ENCODE results near the gene KHDC1L. TPM values are rescaled to one million over a fixed set of nuclear protein-coding genes. Genes with fewer than 3 reads are reported as not detected.

The KHDC1L gene
- total and polyA plus RNA-seq, 2 donors from 2014 or later: not detected

DNA sequence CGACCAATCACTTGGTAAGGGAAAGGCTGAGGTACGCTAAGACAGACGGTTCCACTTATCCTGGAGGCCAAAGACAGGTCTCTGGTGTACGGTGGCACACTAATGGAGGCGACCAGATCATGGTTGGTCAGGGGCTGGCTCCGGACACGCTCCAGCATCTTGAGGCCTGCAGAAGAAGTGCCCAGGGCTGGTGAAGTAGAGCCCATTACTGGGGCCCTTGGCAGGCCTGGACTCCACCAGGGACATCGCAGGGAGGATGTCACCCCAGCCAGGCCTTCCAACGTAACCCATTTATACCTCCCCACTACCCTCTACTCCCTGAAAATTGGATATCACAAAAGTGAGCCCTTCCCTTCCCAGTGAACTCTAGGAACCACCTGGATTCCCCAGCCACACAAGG lies 16.2 kb downstream of the KHDC1L start:
- FAIRE-seq: no peak
- H3K27me3 ChIP-seq (ENCODE audit: control insufficient read depth, insufficient read depth, low read length): no peaks in the 10 kb centered on the region
- TF ChIP-seq, protein P1, sequence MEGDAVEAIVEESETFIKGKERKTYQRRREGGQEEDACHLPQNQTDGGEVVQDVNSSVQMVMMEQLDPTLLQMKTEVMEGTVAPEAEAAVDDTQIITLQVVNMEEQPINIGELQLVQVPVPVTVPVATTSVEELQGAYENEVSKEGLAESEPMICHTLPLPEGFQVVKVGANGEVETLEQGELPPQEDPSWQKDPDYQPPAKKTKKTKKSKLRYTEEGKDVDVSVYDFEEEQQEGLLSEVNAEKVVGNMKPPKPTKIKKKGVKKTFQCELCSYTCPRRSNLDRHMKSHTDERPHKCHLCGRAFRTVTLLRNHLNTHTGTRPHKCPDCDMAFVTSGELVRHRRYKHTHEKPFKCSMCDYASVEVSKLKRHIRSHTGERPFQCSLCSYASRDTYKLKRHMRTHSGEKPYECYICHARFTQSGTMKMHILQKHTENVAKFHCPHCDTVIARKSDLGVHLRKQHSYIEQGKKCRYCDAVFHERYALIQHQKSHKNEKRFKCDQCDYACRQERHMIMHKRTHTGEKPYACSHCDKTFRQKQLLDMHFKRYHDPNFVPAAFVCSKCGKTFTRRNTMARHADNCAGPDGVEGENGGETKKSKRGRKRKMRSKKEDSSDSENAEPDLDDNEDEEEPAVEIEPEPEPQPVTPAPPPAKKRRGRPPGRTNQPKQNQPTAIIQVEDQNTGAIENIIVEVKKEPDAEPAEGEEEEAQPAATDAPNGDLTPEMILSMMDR (IDR thresholded peaks at IDR 0.05; ENCODE audit: borderline replicate concordance, extremely low read depth, insufficient read depth): no peak

DNA sequence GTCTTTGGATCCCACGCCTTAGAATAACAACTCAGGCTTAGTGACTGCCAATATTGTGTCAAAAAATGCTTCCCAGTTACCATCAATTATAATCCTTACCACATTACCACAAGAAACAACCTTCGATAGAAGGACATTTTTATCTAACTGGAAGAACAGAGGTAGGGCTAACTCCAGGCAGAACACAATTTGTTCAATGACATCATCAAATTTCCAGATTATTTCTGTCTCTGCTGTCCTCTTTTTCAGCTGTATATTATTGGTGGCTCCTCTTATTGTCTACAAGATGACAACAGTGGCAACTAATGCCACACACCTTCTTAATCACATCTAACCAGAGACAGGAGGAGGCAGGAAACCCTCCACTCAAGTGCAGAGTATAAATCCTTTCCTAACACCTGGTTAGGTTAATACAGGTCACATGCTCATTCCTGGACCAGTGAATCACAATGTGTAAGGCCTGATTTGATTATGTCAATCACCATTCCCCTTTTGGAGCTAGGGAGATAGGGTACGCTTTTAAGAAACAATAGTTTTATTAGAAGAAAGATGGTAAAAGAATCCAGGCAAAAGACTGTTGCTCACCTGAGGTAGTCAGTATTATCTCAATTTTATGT lies 18.0 kb downstream of the KHDC1L start:
- DNase-seq (no peak), FAIRE-seq (no peak)
- no peak overlapping the region for H3K4me3 ChIP-seq (ENCODE audit: low read length in 3 of 3)
- intact Hi-C loops (cut with DNase I): no loop called here
- H3K4me1 ChIP-seq (ENCODE audit: control insufficient read depth in 2 of 3, insufficient read depth in 2 of 3, low read depth in 1 of 3, low read length in 3 of 3): no peaks in the 10 kb centered on the region
- no peak overlapping the region for H3K9ac ChIP-seq (ENCODE audit: low read length in 3 of 3)
- no peaks in the 10 kb centered on the region for H3K27me3 ChIP-seq (ENCODE audit: control insufficient read depth, insufficient read depth, low read length)
- H3K27ac ChIP-seq (ENCODE audit: low read depth in 2 of 2, low read length in 2 of 2): no peak overlapping the region
- no peaks in the 10 kb centered on the region for H3K9me3 ChIP-seq (ENCODE audit: control insufficient read depth in 2 of 3, insufficient read depth in 1 of 3, low read length in 3 of 3)
- no peaks in the 10 kb centered on the region for H3K36me3 ChIP-seq (ENCODE audit: control insufficient read depth in 2 of 3, insufficient read depth in 3 of 3, low read length in 3 of 3)
- TF ChIP-seq, protein P1 (IDR thresholded peaks at IDR 0.05; ENCODE audit: borderline replicate concordance, extremely low read depth, insufficient read depth): no peak

More for the DNA sequence above, 16.2 kb downstream of the KHDC1L start:
- H3K27ac ChIP-seq (ENCODE audit: low read depth in 2 of 2, low read length in 2 of 2): no peak overlapping the region
- no peaks in the 10 kb centered on the region for H3K4me1 ChIP-seq (ENCODE audit: control insufficient read depth in 2 of 3, insufficient read depth in 2 of 3, low read depth in 1 of 3, low read length in 3 of 3)
- H3K9me3 ChIP-seq (ENCODE audit: control insufficient read depth in 2 of 3, insufficient read depth in 1 of 3, low read length in 3 of 3): no peaks in the 10 kb centered on the region
- no peak overlapping the region for H3K4me3 ChIP-seq (ENCODE audit: low read length in 3 of 3)
- no peaks in the 10 kb centered on the region for H3K36me3 ChIP-seq (ENCODE audit: control insufficient read depth in 2 of 3, insufficient read depth in 3 of 3, low read length in 3 of 3)
- DNase-seq: no peak
- intact Hi-C loops (cut with DNase I): no loop called here
- H3K9ac ChIP-seq (ENCODE audit: low read length in 3 of 3): no peak overlapping the region

DNA sequence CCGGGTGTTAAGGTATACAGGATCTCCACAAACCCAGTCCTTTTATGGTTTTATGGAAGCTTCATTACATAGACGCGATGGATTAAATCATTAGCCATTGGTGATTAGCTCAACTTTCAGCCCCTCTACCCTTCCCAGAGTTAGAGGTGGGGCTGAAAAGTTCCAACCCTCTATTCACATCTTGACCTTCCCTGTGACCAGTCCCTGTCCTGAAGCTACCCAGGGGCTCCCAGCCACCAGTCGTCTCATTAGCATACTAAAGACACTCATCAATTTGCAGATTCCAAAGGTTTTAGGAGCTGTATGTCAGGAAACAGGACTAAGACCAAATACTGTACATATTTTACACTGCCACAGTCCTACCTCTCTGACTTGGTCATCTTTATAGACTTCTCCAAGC lies 21.0 kb downstream of the KHDC1L start:
- intact Hi-C loops (cut with DNase I): no loop called here
- DNase-seq (no peak), FAIRE-seq (no peak)
- Histone ChIP-seq H3K9me3 (ENCODE audit: control insufficient read depth in 2 of 3, insufficient read depth in 1 of 3, low read length in 3 of 3) (no peaks in the 10 kb centered on the region), H3K9ac (ENCODE audit: low read length in 3 of 3) (no peak overlapping the region), H3K36me3 (ENCODE audit: control insufficient read depth in 2 of 3, insufficient read depth in 3 of 3, low read length in 3 of 3) (no peaks in the 10 kb centered on the region), H3K27me3 (ENCODE audit: control insufficient read depth, insufficient read depth, low read length) (no peaks in the 10 kb centered on the region), H3K27ac (ENCODE audit: low read depth in 2 of 2, low read length in 2 of 2) (no peak overlapping the region), H3K4me1 (ENCODE audit: control insufficient read depth in 2 of 3, insufficient read depth in 2 of 3, low read depth in 1 of 3, low read length in 3 of 3) (no peaks in the 10 kb centered on the region), H3K4me3 (ENCODE audit: low read length in 3 of 3) (no peak overlapping the region)
- TF ChIP-seq, protein P1 (IDR thresholded peaks at IDR 0.05; ENCODE audit: borderline replicate concordance, extremely low read depth, insufficient read depth): no peak

DNA sequence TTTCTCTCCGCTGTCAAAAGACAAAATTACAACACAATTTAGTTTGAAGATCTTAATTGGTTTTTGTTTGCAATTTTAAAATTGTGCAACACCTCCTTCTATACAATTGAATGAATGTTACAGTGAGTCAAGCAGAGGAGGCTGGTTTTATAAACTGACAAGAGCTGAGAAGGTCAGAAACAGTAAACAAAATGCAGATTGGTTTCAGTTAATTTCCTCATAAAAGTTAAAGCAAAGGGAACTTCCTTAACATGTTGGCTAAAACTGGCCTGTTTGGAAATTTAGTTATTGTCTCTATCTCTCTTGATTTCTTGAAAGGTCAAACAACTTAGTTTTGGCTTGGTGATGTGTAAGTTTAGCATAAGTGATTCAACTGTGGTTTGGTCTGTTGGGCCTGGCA lies 22.2 kb downstream of the KHDC1L start:
- DNase-seq (no peak), FAIRE-seq (no peak)
- intact Hi-C loops (cut with DNase I): no loop called here
- no peaks in the 10 kb centered on the region for H3K9me3 ChIP-seq (ENCODE audit: control insufficient read depth in 2 of 3, insufficient read depth in 1 of 3, low read length in 3 of 3)
- no peaks in the 10 kb centered on the region for H3K36me3 ChIP-seq (ENCODE audit: control insufficient read depth in 2 of 3, insufficient read depth in 3 of 3, low read length in 3 of 3)
- no peak overlapping the region for H3K27ac ChIP-seq (ENCODE audit: low read depth in 2 of 2, low read length in 2 of 2)
- no peaks in the 10 kb centered on the region for H3K27me3 ChIP-seq (ENCODE audit: control insufficient read depth, insufficient read depth, low read length)
- no peak overlapping the region for H3K9ac ChIP-seq (ENCODE audit: low read length in 3 of 3)
- TF ChIP-seq, protein P1 (IDR thresholded peaks at IDR 0.05; ENCODE audit: borderline replicate concordance, extremely low read depth, insufficient read depth): no peak
- no peak overlapping the region for H3K4me3 ChIP-seq (ENCODE audit: low read length in 3 of 3)
- H3K4me1 ChIP-seq (ENCODE audit: control insufficient read depth in 2 of 3, insufficient read depth in 2 of 3, low read depth in 1 of 3, low read length in 3 of 3): no peaks in the 10 kb centered on the region
